T-helper 2 cell treated with Interferon-gamma antibody and Interleukin-4, amounts not matched to agents 5 μg/mL and 100 μg/mL, for 36 hours (primary cell): ENCODE data around the gene IFNAR1.

ENCODE experiments used
- DNase-seq: peaks from one replicate; pipeline ENCODE4 v3.0.0; 2021; ENCODE audit warnings: low spot score
- H3K27ac Mint-ChIP-seq: one replicate; pipeline ENCODE4 v1.8.0; 2021; ENCODE audit warnings: mild to moderate bottlenecking, mixed read lengths
- H3K27me3 Mint-ChIP-seq: one replicate; pipeline ENCODE4 v1.8.0; 2021; ENCODE audit warnings: low read depth, mixed read lengths
- H3K36me3 Mint-ChIP-seq: one replicate; pipeline ENCODE4 v1.8.0; 2021; ENCODE audit warnings: low read depth, mixed read lengths
- H3K4me1 Mint-ChIP-seq: one replicate; pipeline ENCODE4 v1.8.0; 2021; ENCODE audit warnings: low read depth, mixed read lengths
- H3K4me3 Mint-ChIP-seq: one replicate; pipeline ENCODE4 v1.8.0; 2022; ENCODE audit warnings: mild to moderate bottlenecking, moderate library complexity, mixed read lengths
- H3K9me3 Mint-ChIP-seq: one replicate; pipeline ENCODE4 v1.8.0; 2021; ENCODE audit warnings: mixed read lengths

The IFNAR1 gene

GRCh38 chr21:33296156-33296555, 28.6 kb upstream of the IFNAR1 start:
- H3K36me3 Mint-ChIP-seq = peaks cover 53% of the 10 kb centered on the region
- no peaks in the 10 kb centered on the region for H3K9me3 Mint-ChIP-seq
- no peak for DNase-seq
- no peaks in the 10 kb centered on the region for H3K27me3 Mint-ChIP-seq
- H3K4me3 Mint-ChIP-seq = no peak overlapping the region
- H3K4me1 Mint-ChIP-seq = peaks cover 33% of the 10 kb centered on the region
- H3K27ac Mint-ChIP-seq = no peak overlapping the region

- Mint-ChIP-seq H3K4me1 (peaks cover 37% of the 10 kb centered on the region), H3K27ac (peak overlapping the region; percentile 27), H3K9me3 (no peaks in the 10 kb centered on the region), H3K27me3 (no peaks in the 10 kb centered on the region), H3K4me3 (peak overlapping the region; percentile 65), H3K36me3 (peaks cover 30% of the 10 kb centered on the region)
- DNase-seq = peak; percentile 22
These were observed 25.5 kb upstream of the IFNAR1 start for GRCh38 chr21:33299181-33299752.

GRCh38 chr21:33300701-33301631, 23.8 kb upstream of the IFNAR1 start:
- no peaks in the 10 kb centered on the region for H3K27me3 Mint-ChIP-seq
- peaks cover 44% of the 10 kb centered on the region for H3K4me1 Mint-ChIP-seq
- no peaks in the 10 kb centered on the region for H3K9me3 Mint-ChIP-seq
- peak overlapping the region; percentile 24 for H3K4me3 Mint-ChIP-seq
- no peak for DNase-seq
- peaks cover 24% of the 10 kb centered on the region for H3K36me3 Mint-ChIP-seq
- peak overlapping the region; percentile 73 for H3K27ac Mint-ChIP-seq

- Mint-ChIP-seq H3K4me1 (peaks cover 44% of the 10 kb centered on the region), H3K36me3 (peaks cover 17% of the 10 kb centered on the region), H3K27ac (peak overlapping the region; percentile 73)
These were observed 23.2 kb upstream of the IFNAR1 start for GRCh38 chr21:33301632-33302002.

GRCh38 chr21:33302055-33302454, 22.7 kb upstream of the IFNAR1 start:
- DNase-seq = no peak
- no peaks in the 10 kb centered on the region for H3K9me3 Mint-ChIP-seq
- H3K4me3 Mint-ChIP-seq = no peak overlapping the region
- no peak overlapping the region for H3K27ac Mint-ChIP-seq
- H3K4me1 Mint-ChIP-seq = peaks cover 44% of the 10 kb centered on the region
- no peaks in the 10 kb centered on the region for H3K27me3 Mint-ChIP-seq
- H3K36me3 Mint-ChIP-seq = peaks cover 15% of the 10 kb centered on the region

More at GRCh38 chr21:33301632-33302002, 23.2 kb upstream of the IFNAR1 start:
- DNase-seq = no peak
- Mint-ChIP-seq H3K27me3 (no peaks in the 10 kb centered on the region), H3K9me3 (no peaks in the 10 kb centered on the region), H3K4me3 (no peak overlapping the region)

- Mint-ChIP-seq H3K4me1 (peaks cover 40% of the 10 kb centered on the region), H3K4me3 (no peak overlapping the region), H3K27ac (no peak overlapping the region)
These were observed 22.0 kb upstream of the IFNAR1 start for GRCh38 chr21:33302796-33303195.

GRCh38 chr21:33305344-33305671, 19.5 kb upstream of the IFNAR1 start:
- Mint-ChIP-seq H3K27ac (no peak overlapping the region), H3K27me3 (no peaks in the 10 kb centered on the region), H3K36me3 (no peaks in the 10 kb centered on the region), H3K4me1 (peaks cover 31% of the 10 kb centered on the region), H3K9me3 (peaks cover 5% of the 10 kb centered on the region), H3K4me3 (no peak overlapping the region)
- no peak for DNase-seq

More at GRCh38 chr21:33302796-33303195, 22.0 kb upstream of the IFNAR1 start:
- no peak for DNase-seq
- H3K9me3 Mint-ChIP-seq = no peaks in the 10 kb centered on the region
- no peaks in the 10 kb centered on the region for H3K27me3 Mint-ChIP-seq
- H3K36me3 Mint-ChIP-seq = peaks cover 9% of the 10 kb centered on the region

GRCh38 chr21:33305938-33306337, 18.8 kb upstream of the IFNAR1 start:
- peaks cover 25% of the 10 kb centered on the region for H3K4me1 Mint-ChIP-seq
- H3K27me3 Mint-ChIP-seq = no peaks in the 10 kb centered on the region
- no peaks in the 10 kb centered on the region for H3K36me3 Mint-ChIP-seq
- H3K4me3 Mint-ChIP-seq = no peak overlapping the region
- peaks cover 7% of the 10 kb centered on the region for H3K9me3 Mint-ChIP-seq
- no peak for DNase-seq
- no peak overlapping the region for H3K27ac Mint-ChIP-seq

GRCh38 chr21:33308586-33309490, 15.9 kb upstream of the IFNAR1 start:
- H3K27me3 Mint-ChIP-seq = peaks cover 2% of the 10 kb centered on the region
- peaks cover 12% of the 10 kb centered on the region for H3K9me3 Mint-ChIP-seq
- no peak overlapping the region for H3K4me3 Mint-ChIP-seq
- DNase-seq = no peak
- H3K27ac Mint-ChIP-seq = no peak overlapping the region
- peaks cover 14% of the 10 kb centered on the region for H3K4me1 Mint-ChIP-seq
- H3K36me3 Mint-ChIP-seq = no peaks in the 10 kb centered on the region

- DNase-seq = no peak
- Mint-ChIP-seq H3K27ac (no peak overlapping the region), H3K9me3 (peaks cover 12% of the 10 kb centered on the region), H3K27me3 (peaks cover 7% of the 10 kb centered on the region), H3K4me3 (no peak overlapping the region), H3K36me3 (no peaks in the 10 kb centered on the region), H3K4me1 (peaks cover 9% of the 10 kb centered on the region)
These were observed 15.0 kb upstream of the IFNAR1 start for GRCh38 chr21:33309778-33310177.

GRCh38 chr21:33312121-33312520, 12.6 kb upstream of the IFNAR1 start:
- no peak for DNase-seq
- peaks cover 19% of the 10 kb centered on the region for H3K27me3 Mint-ChIP-seq
- peaks cover 6% of the 10 kb centered on the region for H3K4me1 Mint-ChIP-seq
- no peaks in the 10 kb centered on the region for H3K36me3 Mint-ChIP-seq
- peaks cover 12% of the 10 kb centered on the region for H3K9me3 Mint-ChIP-seq
- no peak overlapping the region for H3K27ac Mint-ChIP-seq
- no peak overlapping the region for H3K4me3 Mint-ChIP-seq

- H3K27ac Mint-ChIP-seq = no peak overlapping the region
- H3K4me1 Mint-ChIP-seq = peaks cover 6% of the 10 kb centered on the region
- peaks cover 12% of the 10 kb centered on the region for H3K9me3 Mint-ChIP-seq
These were observed 11.6 kb upstream of the IFNAR1 start for GRCh38 chr21:33313183-33313582.

GRCh38 chr21:33313611-33314010, 11.2 kb upstream of the IFNAR1 start:
- Mint-ChIP-seq H3K27ac (no peak overlapping the region), H3K36me3 (no peaks in the 10 kb centered on the region), H3K27me3 (peaks cover 21% of the 10 kb centered on the region), H3K9me3 (peaks cover 12% of the 10 kb centered on the region), H3K4me3 (no peak overlapping the region), H3K4me1 (peaks cover 5% of the 10 kb centered on the region)
- DNase-seq = no peak

More at GRCh38 chr21:33313183-33313582, 11.6 kb upstream of the IFNAR1 start:
- no peak for DNase-seq
- H3K36me3 Mint-ChIP-seq = no peaks in the 10 kb centered on the region
- no peak overlapping the region for H3K4me3 Mint-ChIP-seq
- peaks cover 19% of the 10 kb centered on the region for H3K27me3 Mint-ChIP-seq

- no peaks in the 10 kb centered on the region for H3K36me3 Mint-ChIP-seq
- no peak overlapping the region for H3K4me3 Mint-ChIP-seq
- H3K9me3 Mint-ChIP-seq = peaks cover 12% of the 10 kb centered on the region
- peaks cover 21% of the 10 kb centered on the region for H3K27me3 Mint-ChIP-seq
- DNase-seq = no peak
- no peak overlapping the region for H3K27ac Mint-ChIP-seq
- peaks cover under 1% of the 10 kb centered on the region for H3K4me1 Mint-ChIP-seq
These were observed 10.7 kb upstream of the IFNAR1 start for GRCh38 chr21:33314111-33314510.
